Measurements from ENCODE around the gene RSPRY1. TPM values are rescaled to one million over a fixed set of nuclear protein-coding genes. Genes with fewer than 3 reads are reported as not detected.

RSPRY1 gene
- total and polyA plus RNA-seq, 2 of the 8 experiments (the other 6 are each of a cell fraction or from before 2014, with no cell fraction given): 11.5 to 32.5 TPM

GRCh38 chr16:57262841-57263540 lies 76.9 kb downstream of the RSPRY1 start (continued):
- TF ChIP-seq EZH2 (IDR thresholded peaks at IDR 0.05; ENCODE audit: low read depth, low read length, severe bottlenecking): no peak
- TF ChIP-seq E2F6 (IDR thresholded peaks at IDR 0.05): no peak
- TF ChIP-seq BACH1 (IDR thresholded peaks at IDR 0.05; ENCODE audit: low read length): no peak
- TF ChIP-seq SAP30 (IDR thresholded peaks at IDR 0.05; ENCODE audit: insufficient read depth, insufficient replicate concordance, low read length): no peak
- no peak for TF ChIP-seq POLR2A (IDR thresholded peaks at IDR 0.05; ENCODE audit: control extremely low read depth in 1 of 2, low read depth in 2 of 2, low read length in 2 of 2)

All from H1 (cell line).